Measurements from ENCODE around the gene EPHA3.

Gene EPHA3

GRCh38 chr3:89287902-89288508 lies 180.6 kb downstream of the EPHA3 start:
- TF ChIP-seq, protein P1, sequence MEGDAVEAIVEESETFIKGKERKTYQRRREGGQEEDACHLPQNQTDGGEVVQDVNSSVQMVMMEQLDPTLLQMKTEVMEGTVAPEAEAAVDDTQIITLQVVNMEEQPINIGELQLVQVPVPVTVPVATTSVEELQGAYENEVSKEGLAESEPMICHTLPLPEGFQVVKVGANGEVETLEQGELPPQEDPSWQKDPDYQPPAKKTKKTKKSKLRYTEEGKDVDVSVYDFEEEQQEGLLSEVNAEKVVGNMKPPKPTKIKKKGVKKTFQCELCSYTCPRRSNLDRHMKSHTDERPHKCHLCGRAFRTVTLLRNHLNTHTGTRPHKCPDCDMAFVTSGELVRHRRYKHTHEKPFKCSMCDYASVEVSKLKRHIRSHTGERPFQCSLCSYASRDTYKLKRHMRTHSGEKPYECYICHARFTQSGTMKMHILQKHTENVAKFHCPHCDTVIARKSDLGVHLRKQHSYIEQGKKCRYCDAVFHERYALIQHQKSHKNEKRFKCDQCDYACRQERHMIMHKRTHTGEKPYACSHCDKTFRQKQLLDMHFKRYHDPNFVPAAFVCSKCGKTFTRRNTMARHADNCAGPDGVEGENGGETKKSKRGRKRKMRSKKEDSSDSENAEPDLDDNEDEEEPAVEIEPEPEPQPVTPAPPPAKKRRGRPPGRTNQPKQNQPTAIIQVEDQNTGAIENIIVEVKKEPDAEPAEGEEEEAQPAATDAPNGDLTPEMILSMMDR (conservative IDR thresholded peaks at IDR 0.05; ENCODE audit: low read length): no peak
- H3K4me3 ChIP-seq (ENCODE audit: low read length): no peak overlapping the region
- no peak for DNase-seq (ENCODE audit: low read depth)

- TF ChIP-seq, protein P1 (conservative IDR thresholded peaks at IDR 0.05; ENCODE audit: low read length): no peak
- no peak overlapping the region for H3K4me3 ChIP-seq (ENCODE audit: low read length)
- no peak for DNase-seq (ENCODE audit: low read depth)
Observed at GRCh38 chr3:89289574-89290190, 182.3 kb downstream of the EPHA3 start.

GRCh38 chr3:89297199-89297598 lies 189.8 kb downstream of the EPHA3 start:
- TF ChIP-seq, protein P1 (conservative IDR thresholded peaks at IDR 0.05; ENCODE audit: low read length): no peak
- no peak overlapping the region for H3K4me3 ChIP-seq (ENCODE audit: low read length)
- no peak for DNase-seq (ENCODE audit: low read depth)

- DNase-seq (ENCODE audit: low read depth): no peak
- TF ChIP-seq, protein P1 (conservative IDR thresholded peaks at IDR 0.05; ENCODE audit: low read length): no peak
- H3K4me3 ChIP-seq (ENCODE audit: low read length): no peak overlapping the region
Observed at GRCh38 chr3:89300526-89300925, 193.1 kb downstream of the EPHA3 start.

GRCh38 chr3:89300981-89301380 lies 193.6 kb downstream of the EPHA3 start:
- TF ChIP-seq, protein P1 (conservative IDR thresholded peaks at IDR 0.05; ENCODE audit: low read length): no peak

DNA sequence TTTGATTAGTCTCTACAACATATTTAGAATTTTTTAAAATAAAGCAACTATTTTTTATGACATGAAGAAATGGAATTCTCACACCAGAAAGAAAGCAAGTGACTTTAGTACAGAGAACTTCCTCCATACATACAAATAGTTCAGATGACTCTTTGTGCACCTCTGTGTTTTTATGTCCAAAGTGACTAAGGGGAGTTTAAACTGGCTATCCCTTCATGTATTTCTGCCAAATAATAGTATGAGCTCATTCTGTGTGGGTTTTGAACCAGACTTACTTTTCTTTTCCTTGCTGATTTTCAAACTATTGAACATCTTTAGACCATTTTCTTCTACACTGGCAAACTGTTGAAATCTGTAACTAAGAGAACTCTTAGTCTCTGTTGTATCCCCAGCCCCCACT lies 196.3 kb downstream of the EPHA3 start:
- H3K4me3 ChIP-seq (ENCODE audit: low read length): no peak overlapping the region
- TF ChIP-seq, protein P1 (conservative IDR thresholded peaks at IDR 0.05; ENCODE audit: low read length): no peak

More at GRCh38 chr3:89300981-89301380, 193.6 kb downstream of the EPHA3 start:
- peak; percentile 8 for DNase-seq (ENCODE audit: low read depth)
- no peak overlapping the region for H3K4me3 ChIP-seq (ENCODE audit: low read length)

GRCh38 chr3:89306540-89306939 lies 199.1 kb downstream of the EPHA3 start:
- DNase-seq (ENCODE audit: low read depth): no peak
- TF ChIP-seq, protein P1 (conservative IDR thresholded peaks at IDR 0.05; ENCODE audit: low read length): no peak
- H3K4me3 ChIP-seq (ENCODE audit: low read length): no peak overlapping the region

More for the DNA sequence above, 196.3 kb downstream of the EPHA3 start:
- peak; percentile 31 for DNase-seq (ENCODE audit: low read depth)
